GM21717 (cell line): ENCODE data around the gene CCDC142.
A peak's percentile ranks its signal among the peaks of the same experiment; 100 is the strongest.

Experiments used
- ATAC-seq: cut with Tn5 transposase; IDR thresholded peaks from one replicate; pipeline ENCODE4 v1.9.1; 2021; ENCODE audit warnings: mild to moderate bottlenecking, moderate library complexity; ENCODE audit not compliant: unreplicated experiment

The CCDC142 gene

DNA sequence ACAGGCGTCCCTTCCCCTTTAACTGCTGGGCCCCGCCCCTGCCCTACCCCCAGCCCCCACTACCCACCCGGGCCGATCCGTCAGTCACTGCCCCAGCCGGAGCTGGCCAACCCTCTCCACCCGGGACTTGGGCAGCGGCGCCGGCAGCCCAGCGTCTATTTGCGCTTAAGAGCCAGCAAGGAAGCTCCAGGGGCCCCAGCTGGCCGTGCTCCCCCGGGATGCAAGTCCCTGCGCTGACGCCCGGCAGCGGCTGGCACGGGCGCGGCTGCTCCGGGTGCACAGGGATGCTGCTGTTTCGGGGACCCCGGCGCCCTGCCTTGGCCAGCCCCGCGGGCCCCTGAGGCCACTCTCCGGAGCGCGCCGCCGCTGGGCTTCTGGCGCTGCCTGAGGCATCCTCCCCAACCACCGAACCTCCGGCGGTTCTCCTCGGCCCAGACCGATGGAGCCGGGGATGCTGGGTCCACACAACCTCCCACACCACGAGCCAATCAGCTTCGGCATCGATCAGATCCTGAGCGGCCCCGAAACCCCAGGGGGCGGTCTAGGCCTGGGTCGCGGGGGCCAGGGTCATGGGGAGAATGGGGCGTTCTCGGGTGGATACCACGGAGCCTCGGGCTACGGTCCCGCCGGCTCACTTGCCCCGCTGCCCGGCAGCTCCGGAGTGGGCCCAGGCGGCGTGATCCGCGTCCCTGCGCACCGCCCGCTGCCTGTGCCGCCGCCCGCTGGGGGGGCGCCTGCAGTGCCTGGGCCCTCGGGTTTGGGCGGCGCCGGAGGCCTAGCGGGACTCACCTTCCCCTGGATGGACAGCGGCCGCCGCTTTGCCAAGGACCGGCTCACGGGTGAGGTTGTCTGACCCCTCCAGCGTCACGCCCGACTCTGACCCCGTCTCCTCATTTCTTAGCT is 31.8 kb upstream of the CCDC142 start, which contains the start of gene TLX2:
Gene TLX2 (plus strand): TSS at position 83 of the 903 bp plus-strand sequence. CDS start 357 bp downstream, at position 440.
- ATAC-seq, result no peak

GRCh38 chr2:74513605-74514367 is 31.0 kb upstream of the CCDC142 start:
- no peak for ATAC-seq

DNA sequence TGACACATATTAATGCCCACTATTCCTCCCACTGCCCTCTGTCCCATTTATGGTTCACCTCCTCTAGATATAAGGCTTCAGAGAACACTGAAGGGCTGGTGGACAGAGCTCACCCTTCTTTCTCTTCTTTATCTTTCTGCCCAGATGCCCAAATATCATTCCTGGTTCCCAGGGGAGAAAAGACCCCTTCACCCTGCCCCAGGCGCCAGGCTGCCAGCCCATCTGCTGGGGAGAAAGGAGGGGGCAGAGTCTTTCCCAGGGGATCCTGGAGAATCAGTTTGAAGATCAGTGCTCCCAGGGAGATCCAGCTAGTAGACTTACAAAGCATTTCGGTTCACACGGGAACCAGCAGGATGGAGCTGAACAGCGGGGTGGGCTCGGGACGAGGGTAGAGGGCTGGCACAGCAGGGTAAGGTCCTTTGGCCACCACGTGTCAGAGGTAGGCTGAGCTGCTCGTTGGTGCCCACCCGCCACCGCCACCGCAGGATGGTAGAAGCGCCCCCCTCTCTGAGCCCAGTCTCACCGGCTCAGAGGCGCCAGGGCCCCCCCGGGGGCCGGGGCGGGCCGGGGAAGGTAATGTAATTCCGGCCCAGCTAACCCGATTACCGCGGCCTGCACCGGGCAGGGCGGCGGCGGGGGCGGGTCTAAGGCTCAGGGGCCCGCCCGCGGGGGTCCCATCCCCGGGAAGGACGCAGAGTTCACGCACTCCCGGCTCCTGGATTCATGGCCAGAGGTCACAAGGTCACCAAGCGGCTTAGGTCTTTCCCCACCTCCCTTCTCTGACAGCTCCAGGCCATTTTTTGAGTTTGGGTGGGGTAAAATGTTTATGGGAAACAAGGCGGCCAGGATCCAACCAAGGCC is 30.2 kb upstream of the CCDC142 start:
- no peak for ATAC-seq

DNA sequence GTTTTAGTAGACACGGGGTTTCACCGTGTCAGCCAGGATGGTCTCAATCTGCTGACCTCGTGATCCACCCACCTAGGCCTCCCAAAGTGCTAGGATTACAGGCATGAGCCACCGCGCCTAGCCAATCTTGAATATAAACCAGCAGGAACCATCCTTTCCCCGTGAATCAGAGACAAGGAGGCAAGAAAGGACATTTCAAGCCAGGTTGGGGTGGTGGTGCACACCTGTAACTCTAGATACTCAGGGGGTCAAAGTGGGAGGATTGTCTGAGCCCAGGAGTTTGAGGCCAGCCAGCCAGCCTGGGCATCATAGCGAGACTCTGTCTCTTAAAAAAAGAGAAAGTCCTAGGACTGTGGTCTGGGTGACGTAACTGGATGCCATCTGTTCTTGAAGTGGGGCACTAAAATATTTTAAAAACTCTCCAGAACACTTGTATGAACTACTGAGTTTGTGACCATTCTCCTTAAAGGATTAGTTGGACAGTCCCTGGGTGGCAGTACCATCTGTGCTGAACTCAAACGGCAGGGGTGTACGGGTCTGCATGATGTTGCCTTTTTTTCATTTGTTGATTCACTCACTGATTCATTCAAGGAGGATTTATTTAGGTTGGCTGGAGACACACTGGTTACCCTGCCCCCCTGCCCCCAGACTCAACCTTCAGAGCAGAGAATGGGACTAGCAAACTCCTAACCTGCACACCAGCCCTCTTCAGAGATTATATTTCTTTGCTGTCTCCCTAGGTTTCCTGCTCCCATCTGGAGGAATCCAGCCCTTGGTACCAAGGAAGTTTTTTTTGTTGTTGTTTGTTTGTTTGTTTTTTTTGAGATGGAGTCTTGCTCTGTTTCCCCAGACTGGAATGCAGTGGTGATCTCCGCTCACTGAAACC is 28.5 kb upstream of the CCDC142 start:
- no peak for ATAC-seq

DNA sequence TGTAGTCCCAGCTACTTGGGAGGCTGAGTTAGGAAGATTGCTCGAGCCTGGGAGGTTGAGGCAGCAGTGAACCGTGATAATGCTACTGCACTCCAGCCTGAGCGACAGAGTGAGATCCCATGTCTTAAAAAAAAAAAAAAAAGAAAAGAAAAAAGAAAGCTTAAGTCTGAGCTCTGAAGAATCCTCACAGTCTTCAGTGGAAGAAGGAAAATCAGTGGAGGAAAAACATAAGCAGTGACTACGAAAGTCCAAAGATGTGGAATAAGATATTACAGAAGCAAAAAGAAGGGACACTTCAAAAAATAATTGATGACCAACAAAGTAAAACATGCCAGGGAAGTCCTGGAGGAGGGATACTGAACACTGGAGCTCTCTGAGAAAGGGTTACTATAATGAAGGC is 27.5 kb upstream of the CCDC142 start:
- ATAC-seq, result no peak

- ATAC-seq, result peak; percentile 10
Measured at GRCh38 chr2:74507926-74508520, 25.2 kb upstream of the CCDC142 start.

DNA sequence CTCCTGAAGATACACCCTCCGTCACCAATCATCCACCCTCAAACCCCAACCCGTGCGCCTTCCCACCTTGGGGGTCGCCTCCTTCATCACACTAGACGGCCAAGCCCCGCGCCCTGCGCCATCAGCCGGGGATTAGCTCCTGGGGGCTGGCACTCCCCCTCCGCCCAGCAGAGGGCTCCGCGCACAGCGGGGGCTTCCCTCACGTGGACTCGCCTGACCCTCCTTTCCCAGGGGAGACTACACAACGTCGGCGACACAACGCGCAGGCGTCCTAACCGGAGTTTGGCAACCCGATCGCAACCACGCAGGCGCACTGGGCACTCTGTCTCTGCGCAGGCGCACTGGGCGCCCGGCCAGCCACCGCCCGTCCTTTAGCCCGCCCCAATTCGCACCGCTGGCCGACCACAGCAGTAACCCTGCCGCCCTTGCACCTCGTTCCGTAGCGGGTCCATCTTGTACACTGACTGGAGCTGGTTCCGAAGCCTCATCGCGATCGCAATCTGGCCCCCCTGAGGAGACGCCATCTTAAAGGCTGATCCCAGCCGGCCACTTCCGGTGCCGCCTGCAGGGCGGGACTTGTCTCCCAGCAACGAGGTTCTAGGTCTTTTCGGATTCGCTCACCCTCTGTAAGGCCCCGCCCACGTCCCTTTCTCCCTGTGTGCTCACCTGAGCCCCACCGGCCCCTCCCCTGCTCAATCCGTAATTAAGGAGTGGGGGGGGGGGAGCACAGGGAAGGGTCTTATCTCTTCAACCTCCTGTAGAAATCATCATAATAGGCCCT is 24.5 kb upstream of the CCDC142 start, which contains the start of gene PCGF1:
Gene PCGF1 (minus strand): TSS at position 551 of the 781 bp plus-strand sequence. CDS start 27 bp downstream, at position 524.
- ATAC-seq, result peak; percentile 91

DNA sequence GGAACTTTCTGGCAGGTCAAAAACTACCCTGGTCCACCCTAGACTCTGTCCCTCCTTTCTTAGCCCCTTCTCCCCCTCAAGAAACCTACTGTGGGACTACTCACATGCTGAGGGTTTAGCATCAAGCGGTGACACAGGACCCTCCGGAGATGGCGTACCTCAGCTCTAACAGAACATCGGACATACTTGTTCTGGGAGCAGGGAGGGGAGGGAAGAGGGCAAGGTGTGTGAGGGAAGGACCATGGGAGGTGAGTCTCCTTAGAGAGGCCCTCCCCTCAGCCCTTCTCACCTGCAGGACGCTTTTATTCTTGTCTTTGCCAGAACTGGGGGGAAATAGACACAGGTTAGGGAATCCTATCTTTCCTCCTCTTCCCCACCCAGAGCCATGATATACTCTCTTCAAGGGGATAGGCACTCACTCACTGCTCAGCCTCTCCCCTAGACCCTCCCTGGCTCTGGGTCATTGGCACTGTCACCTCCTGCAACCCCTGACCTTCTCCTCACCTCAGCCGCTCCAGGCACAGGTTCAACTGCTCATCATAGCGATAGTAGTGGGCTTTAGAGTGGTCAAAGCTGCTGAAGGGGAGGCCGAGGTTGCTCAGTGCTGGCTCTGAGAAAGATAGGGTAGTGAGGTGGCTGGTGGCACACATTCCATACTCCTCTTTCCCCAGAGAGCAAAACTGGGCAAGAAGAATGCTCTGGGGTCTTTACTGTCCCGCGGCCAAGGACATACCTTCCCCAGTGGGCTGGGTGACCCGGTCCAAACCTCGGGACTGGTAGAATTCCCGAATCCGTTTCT is 22.8 kb upstream of the CCDC142 start:
- no peak for ATAC-seq

GRCh38 chr2:74504591-74504990 is 21.8 kb upstream of the CCDC142 start:
- ATAC-seq, result no peak

- ATAC-seq, result no peak
Measured at GRCh38 chr2:74503506-74504475, 21.0 kb upstream of the CCDC142 start.

DNA sequence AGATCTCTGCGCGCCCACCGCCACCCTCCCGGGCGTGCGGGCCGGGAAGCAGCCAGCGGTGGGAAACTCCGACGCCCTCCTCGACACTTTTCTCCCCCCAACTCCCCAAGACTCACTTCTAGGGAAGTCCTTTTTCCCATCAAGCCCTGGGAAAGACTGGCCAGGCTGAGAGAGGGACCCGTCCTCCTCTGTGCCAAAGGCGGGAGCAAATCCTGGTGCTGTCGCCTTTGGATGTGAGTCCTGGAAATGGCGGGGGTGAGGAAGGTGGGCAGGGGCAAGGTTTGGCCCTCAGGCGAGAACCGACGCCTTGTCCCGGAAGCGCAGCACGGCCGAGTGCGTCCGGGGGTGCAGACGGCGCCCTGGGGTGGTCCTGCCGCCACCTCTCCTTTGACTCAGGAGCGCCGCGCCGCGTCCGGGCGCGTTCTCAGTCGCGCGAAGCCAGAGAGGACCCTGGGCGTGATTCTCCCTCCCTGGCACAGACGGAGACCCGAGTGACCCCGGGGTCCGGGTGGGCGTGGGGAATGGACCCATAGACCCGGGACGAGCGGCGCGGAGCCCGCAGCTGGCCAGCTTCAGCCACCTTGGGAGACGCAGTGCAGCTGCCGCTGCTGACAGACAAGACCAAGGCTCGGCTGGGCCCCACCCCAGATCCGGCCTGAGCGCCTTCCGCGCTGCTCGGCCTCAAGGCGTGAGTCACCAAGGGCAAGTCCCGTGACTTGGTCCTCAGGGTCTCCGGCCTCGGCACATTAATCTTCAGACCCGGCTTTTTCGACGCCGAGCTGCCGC is 20.1 kb upstream of the CCDC142 start:
- no peak for ATAC-seq

DNA sequence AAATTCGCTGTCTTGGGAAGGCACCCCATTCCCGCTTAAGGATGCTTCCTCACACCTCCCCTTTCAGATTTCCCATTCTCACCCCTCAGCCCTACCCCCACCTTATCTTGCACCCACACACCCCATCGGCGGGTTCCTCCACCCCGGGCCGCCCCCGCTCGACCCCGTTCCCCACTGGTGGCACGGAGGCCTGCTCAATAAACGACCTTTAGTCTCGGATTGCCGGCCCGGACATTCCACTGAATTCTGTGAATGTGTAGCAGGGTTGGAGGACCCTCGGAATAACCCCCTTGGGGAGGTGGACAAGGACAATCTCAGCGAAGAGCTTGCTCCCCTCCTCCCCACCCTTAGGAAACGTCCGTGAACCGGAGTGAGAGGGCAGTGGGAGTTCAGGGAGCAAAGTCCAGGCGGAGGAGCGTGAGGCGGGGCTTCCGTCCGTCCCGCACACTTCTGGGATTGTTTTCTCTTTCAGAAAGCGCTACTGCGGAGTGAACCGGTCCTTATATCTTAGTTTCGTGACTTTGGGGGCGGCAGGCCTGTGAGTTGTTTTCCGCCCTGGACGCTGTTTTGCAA is 19.4 kb upstream of the CCDC142 start:
- ATAC-seq, result no peak

GRCh38 chr2:74501335-74502071 is 18.7 kb upstream of the CCDC142 start:
- ATAC-seq, result no peak

DNA sequence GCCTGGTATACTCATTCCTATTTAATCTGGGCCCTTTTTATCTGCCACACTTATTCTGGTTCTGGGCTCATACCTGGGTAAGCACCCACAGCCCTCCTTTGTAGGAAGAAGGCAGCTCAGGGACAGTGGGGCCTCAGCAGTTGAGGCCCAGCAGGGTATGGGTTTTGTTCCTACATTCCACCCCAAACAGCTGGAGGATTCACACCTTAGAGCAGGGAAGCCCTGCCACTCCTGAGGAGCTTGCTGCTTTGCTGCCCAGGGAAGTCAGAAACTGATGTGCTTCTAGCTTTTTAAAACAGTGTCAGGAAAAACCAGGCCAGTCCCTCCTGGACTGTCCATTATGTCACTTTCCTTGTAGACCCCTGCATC is 17.8 kb upstream of the CCDC142 start:
- ATAC-seq, result no peak
